Panc1 (cell line): Measurements from ENCODE around the gene SLC34A1. TPM values are rescaled to one million over a fixed set of nuclear protein-coding genes. Genes with fewer than 3 reads are reported as not detected.

ENCODE experiments used
- ATAC-seq: fragments of 200-7000 bp; cut with Tn5 transposase; 2 replicates; pipeline ENCODE4 v1.9.1; 2020; ENCODE audit warnings: mild to moderate bottlenecking, moderate library complexity
- BruUV-seq: library from RNA; stranded (reverse); fragments of 400-500 nt; replicated peaks from 2 replicates; lab custom pipeline; 2021; lab: Mats Ljungman, UMichigan
- CTCF ChIA-PET: fragments of 300-600 bp; sonication (Branson Sonifier 250); formaldehyde crosslinking; loops from one replicate; lab custom pipeline; 2022; ENCODE audit warnings: antibody characterized with exemption; lab: Charles Lee
- POLR2A ChIA-PET: fragments of 300-600 bp; sonication (Branson Sonifier 250); formaldehyde crosslinking; loops from one replicate; lab custom pipeline; 2022; ENCODE audit warnings: antibody characterized with exemption; lab: Charles Lee
- DNase-seq: peaks from one replicate; pipeline ENCODE4 v3.0.0-alpha.2; 2010; ENCODE audit warnings: low read depth, low spot score
- H3K27ac ChIP-seq: 2 replicates; pipeline ENCODE4 v1.5.1; 2011; ENCODE audit warnings: mild to moderate bottlenecking, low read length, inconsistent platforms
- H3K27me3 ChIP-seq: fragments of 200-500 bp; sonication (Bioruptor generic); 2 replicates; pipeline ENCODE4 v1.6.0; 2014; ENCODE audit warnings: low read length, inconsistent platforms; ENCODE audit not compliant: control insufficient read depth, insufficient read depth
- H3K36me3 ChIP-seq: fragments of 200-500 bp; sonication (Bioruptor generic); 2 replicates; pipeline ENCODE4 v1.5.1; 2014; ENCODE audit warnings: inconsistent platforms, mild to moderate bottlenecking, low read length, moderate library complexity; ENCODE audit not compliant: control insufficient read depth, insufficient read depth
- H3K4me1 ChIP-seq: 2 replicates; pipeline ENCODE4 v1.5.1; 2011; ENCODE audit warnings: inconsistent platforms, mild to moderate bottlenecking, low read length, moderate library complexity; ENCODE audit not compliant: control insufficient read depth, insufficient read depth
- H3K4me3 ChIP-seq, 2 experiments: 2 replicates each; pipeline ENCODE4 v1.5.1; 2011 to 2012; ENCODE audit warnings: low read depth in 2 of 2, low read length in 2 of 2, mild to moderate bottlenecking in 2 of 2, inconsistent platforms in 1 of 2, moderate library complexity in 1 of 2
- H3K9me3 ChIP-seq: fragments of 200-500 bp; sonication (Bioruptor generic); 2 replicates; pipeline ENCODE4 v1.5.1; 2014; ENCODE audit warnings: low read depth, mild to moderate bottlenecking, inconsistent platforms, low read length, moderate library complexity; ENCODE audit not compliant: control insufficient read depth, insufficient read depth
- POLR2AphosphoS5 ChIP-seq: IDR thresholded peaks from 2 replicates; pipeline ENCODE4 v1.6.1; 2012; ENCODE audit warnings: mild to moderate bottlenecking, low read depth, low read length, moderate library complexity
- SIN3A ChIP-seq: IDR thresholded peaks from 2 replicates; pipeline ENCODE4 v1.6.1; 2012; ENCODE audit warnings: low read depth, mild to moderate bottlenecking, low read length, moderate library complexity, borderline replicate concordance; ENCODE audit not compliant: insufficient read depth
- TCF7L2 ChIP-seq: IDR thresholded peaks from 2 replicates; pipeline ENCODE4 v1.6.1; 2011; ENCODE audit warnings: mild to moderate bottlenecking, low read depth, low read length, inconsistent platforms
- in situ Hi-C: cut with HindIII; loops from 2 replicates; pipeline ENCODE4 v1.10.0; 2016; ENCODE audit warnings: low sequenced_read_pairs, low pct_unique_long_range_greater_than_20kb
- intact Hi-C: fragments of 100-400 bp; cut with micrococcal nuclease; formaldehyde crosslinking; loops from one replicate; pipeline ENCODE4 v1.10.0; 2022; ENCODE audit not compliant: unreplicated experiment
- total RNA-seq: library from RNA; stranded (reverse); gene quantifications from one replicate; pipeline ENCODE4 v1.2.1, GENCODE V29; 2021; ENCODE audit not compliant: unreplicated experiment
- TF ChIP-seq, protein P1 (sequence below): fragments of 450-650 bp; IDR thresholded peaks from 2 replicates; pipeline ENCODE4 v1.5.1; 2017; ENCODE audit warnings: mild to moderate bottlenecking
- TF ChIP-seq, protein P2 (sequence below), 2 experiments: IDR thresholded peaks; 2 replicates each; pipeline ENCODE4 v1.6.1; 2011 to 2012; ENCODE audit warnings: low read depth in 2 of 2, control low read depth in 1 of 2, low read length in 1 of 2, mild to moderate bottlenecking in 1 of 2, moderate library complexity in 1 of 2; ENCODE audit not compliant: insufficient read depth in 1 of 2

Gene SLC34A1
- total RNA-seq, 1 experiment from 2014 or later = not detected

DNA sequence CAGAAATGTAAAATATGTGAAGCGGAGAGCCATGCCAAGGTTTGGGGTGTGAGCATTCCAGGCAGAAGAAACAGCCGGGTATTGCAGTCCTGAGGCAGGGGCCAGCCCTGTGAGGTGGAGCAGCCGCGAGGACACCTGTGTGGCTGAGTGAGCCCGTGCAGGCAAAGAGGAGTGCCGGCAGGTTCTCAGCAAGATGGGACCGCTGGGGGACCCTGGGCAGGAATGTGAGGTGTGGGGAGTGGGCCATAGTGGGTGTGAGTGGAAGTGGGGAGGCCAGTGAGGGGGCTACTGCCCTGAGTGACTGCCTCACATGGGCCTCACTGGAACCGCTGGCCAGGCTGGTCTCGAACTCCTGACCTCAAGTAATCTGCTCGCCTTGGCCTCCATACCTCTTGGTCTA lies 54.2 kb downstream of the SLC34A1 start:
- no peaks in the 10 kb centered on the region for H3K4me1 ChIP-seq
- in situ Hi-C loops (no loop called here), intact Hi-C loops (no loop called here)
- H3K36me3 ChIP-seq = no peaks in the 10 kb centered on the region
- DNase-seq (no peak), ATAC-seq (no peak)
- no peak overlapping the region for H3K4me3 ChIP-seq
- TF ChIP-seq POLR2AphosphoS5 (0 out of 2 replicates have a peak, but pooled peaks have one; percentile 36), SIN3A (no peak), TCF7L2 (no peak)
- TF ChIP-seq, protein P1, sequence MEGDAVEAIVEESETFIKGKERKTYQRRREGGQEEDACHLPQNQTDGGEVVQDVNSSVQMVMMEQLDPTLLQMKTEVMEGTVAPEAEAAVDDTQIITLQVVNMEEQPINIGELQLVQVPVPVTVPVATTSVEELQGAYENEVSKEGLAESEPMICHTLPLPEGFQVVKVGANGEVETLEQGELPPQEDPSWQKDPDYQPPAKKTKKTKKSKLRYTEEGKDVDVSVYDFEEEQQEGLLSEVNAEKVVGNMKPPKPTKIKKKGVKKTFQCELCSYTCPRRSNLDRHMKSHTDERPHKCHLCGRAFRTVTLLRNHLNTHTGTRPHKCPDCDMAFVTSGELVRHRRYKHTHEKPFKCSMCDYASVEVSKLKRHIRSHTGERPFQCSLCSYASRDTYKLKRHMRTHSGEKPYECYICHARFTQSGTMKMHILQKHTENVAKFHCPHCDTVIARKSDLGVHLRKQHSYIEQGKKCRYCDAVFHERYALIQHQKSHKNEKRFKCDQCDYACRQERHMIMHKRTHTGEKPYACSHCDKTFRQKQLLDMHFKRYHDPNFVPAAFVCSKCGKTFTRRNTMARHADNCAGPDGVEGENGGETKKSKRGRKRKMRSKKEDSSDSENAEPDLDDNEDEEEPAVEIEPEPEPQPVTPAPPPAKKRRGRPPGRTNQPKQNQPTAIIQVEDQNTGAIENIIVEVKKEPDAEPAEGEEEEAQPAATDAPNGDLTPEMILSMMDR = no peak
- TF ChIP-seq, protein P2, sequence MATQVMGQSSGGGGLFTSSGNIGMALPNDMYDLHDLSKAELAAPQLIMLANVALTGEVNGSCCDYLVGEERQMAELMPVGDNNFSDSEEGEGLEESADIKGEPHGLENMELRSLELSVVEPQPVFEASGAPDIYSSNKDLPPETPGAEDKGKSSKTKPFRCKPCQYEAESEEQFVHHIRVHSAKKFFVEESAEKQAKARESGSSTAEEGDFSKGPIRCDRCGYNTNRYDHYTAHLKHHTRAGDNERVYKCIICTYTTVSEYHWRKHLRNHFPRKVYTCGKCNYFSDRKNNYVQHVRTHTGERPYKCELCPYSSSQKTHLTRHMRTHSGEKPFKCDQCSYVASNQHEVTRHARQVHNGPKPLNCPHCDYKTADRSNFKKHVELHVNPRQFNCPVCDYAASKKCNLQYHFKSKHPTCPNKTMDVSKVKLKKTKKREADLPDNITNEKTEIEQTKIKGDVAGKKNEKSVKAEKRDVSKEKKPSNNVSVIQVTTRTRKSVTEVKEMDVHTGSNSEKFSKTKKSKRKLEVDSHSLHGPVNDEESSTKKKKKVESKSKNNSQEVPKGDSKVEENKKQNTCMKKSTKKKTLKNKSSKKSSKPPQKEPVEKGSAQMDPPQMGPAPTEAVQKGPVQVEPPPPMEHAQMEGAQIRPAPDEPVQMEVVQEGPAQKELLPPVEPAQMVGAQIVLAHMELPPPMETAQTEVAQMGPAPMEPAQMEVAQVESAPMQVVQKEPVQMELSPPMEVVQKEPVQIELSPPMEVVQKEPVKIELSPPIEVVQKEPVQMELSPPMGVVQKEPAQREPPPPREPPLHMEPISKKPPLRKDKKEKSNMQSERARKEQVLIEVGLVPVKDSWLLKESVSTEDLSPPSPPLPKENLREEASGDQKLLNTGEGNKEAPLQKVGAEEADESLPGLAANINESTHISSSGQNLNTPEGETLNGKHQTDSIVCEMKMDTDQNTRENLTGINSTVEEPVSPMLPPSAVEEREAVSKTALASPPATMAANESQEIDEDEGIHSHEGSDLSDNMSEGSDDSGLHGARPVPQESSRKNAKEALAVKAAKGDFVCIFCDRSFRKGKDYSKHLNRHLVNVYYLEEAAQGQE (IDR thresholded peaks at IDR 0.05; ENCODE audit: insufficient read depth in 1 of 2, low read depth in 2 of 2, low read length in 1 of 2) = no peak
- H3K27ac ChIP-seq = no peak overlapping the region
- no peaks in the 10 kb centered on the region for H3K9me3 ChIP-seq
- ChIA-PET POLR2A (no interaction called here), CTCF (no interaction called here)
- H3K27me3 ChIP-seq = no peaks in the 10 kb centered on the region
- BruUV-seq = TSS peak; percentile 50

DNA sequence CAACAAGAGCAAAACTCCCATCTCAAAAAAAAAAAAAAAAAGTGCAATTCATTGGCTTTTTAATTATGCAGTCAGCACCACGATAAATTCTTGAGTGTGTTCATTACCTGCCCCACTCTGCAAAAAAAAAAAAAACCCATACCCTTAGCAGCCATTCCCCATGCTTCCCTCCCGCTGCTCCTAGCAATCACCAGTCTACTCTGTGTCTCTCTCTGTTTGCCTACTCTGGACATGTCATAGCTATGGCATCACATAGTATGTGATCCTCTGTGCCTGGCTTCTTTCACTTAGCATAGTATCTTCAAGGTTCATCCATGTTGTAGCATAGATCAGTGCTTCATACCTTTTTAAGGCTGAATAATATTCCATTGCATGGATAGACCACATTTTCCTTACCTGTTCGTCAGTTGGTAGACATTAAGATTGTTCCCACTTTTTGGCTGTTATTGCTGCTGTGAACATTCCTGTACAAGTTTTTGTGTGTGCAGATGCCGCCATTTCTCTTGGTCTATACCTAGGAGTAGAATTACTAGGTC lies 55.4 kb downstream of the SLC34A1 start:
- DNase-seq (no peak), ATAC-seq (no peak)
- in situ Hi-C loops = no loop called here
- ChIA-PET CTCF (interaction anchor here (0.7 kb wide), 1 partner anchor 14 kb away, joined by 3 read pairs; no protein-coding TSS in a partner anchor), POLR2A (no interaction called here)
- Histone ChIP-seq H3K4me3 (no peak overlapping the region), H3K27me3 (no peaks in the 10 kb centered on the region), H3K27ac (no peak overlapping the region), H3K4me1 (peaks cover 8% of the 10 kb centered on the region), H3K36me3 (no peaks in the 10 kb centered on the region), H3K9me3 (no peaks in the 10 kb centered on the region)
- TF ChIP-seq, protein P1 = no peak
- TF ChIP-seq TCF7L2 (no peak), POLR2AphosphoS5 (no peak), SIN3A (no peak)
- TF ChIP-seq, protein P2 (IDR thresholded peaks at IDR 0.05; ENCODE audit: insufficient read depth in 1 of 2, low read depth in 2 of 2, low read length in 1 of 2) = no peak
- intact Hi-C loops = no loop called here
- no TSS peak for BruUV-seq
